Mucosa of stomach (tissue), 1 donor: ENCODE measurements around the gene NRROS.

Source experiments
- H3K27me3 ChIP-seq: one replicate; pipeline ENCODE4 v1.7.0; 2013; ENCODE audit warnings: mild to moderate bottlenecking, low read length; ENCODE audit not compliant: control insufficient read depth, insufficient read depth
- H3K36me3 ChIP-seq: one replicate; pipeline ENCODE4 v1.7.0; 2013; ENCODE audit warnings: low read length; ENCODE audit not compliant: control insufficient read depth, insufficient read depth
- H3K4me1 ChIP-seq: one replicate; pipeline ENCODE4 v1.7.0; 2013; ENCODE audit warnings: mild to moderate bottlenecking, low read length; ENCODE audit not compliant: control insufficient read depth, insufficient read depth
- H3K4me3 ChIP-seq: one replicate; pipeline ENCODE4 v1.7.0; 2013; ENCODE audit warnings: low read length
- H3K9ac ChIP-seq: one replicate; pipeline ENCODE4 v1.7.0; 2013; ENCODE audit warnings: mild to moderate bottlenecking, low read length, moderate library complexity
- H3K9me3 ChIP-seq: one replicate; pipeline ENCODE4 v1.7.0; 2013; ENCODE audit warnings: mild to moderate bottlenecking, low read length, moderate library complexity; ENCODE audit not compliant: control insufficient read depth
- donor health status: Pancreatic carcinoma.

The NRROS gene

DNA sequence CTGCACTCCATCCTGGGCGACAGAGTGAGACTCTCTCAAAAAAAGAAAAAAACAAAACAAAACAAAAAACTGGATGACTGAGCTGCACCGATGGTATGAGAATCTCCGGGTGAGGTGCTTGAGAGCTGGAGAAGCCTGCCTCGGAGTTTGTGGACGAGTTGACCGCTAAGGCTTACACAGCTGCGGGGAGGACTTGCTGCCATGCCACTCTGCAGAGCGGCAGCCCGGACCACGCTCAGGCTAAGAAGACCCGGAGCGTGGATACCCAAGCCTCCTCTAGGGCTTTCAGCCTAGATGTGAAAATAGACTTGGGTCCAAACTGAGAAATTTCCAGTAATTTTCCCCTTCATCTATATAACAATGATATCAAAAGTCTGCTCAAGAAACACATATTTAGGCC lies 16.0 kb downstream of the NRROS start:
- no peaks in the 10 kb centered on the region for H3K4me1 ChIP-seq
- no peak overlapping the region for H3K9ac ChIP-seq
- no peaks in the 10 kb centered on the region for H3K9me3 ChIP-seq
- peaks cover 2% of the 10 kb centered on the region for H3K27me3 ChIP-seq
- no peak overlapping the region for H3K4me3 ChIP-seq
- no peaks in the 10 kb centered on the region for H3K36me3 ChIP-seq

DNA sequence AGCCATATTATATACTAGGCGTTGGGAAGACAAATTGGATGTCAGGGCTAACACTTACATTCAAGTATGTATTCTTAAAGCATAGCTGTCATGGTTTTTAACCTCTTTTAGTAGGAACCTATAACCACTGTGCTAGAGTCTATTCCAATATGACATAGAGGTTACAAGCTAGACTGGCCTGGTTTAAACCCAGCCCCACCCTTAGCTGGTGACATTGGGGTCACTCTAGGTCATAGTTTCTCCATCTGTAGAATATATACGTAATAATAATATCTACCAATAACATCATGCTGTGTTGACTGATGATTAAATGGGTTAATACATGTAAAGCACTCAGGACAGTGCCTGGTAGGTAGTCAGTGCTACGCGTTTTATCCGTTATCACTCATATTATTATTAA lies 16.7 kb downstream of the NRROS start:
- Histone ChIP-seq H3K27me3 (peaks cover 6% of the 10 kb centered on the region), H3K4me3 (no peak overlapping the region), H3K9me3 (no peaks in the 10 kb centered on the region), H3K36me3 (no peaks in the 10 kb centered on the region), H3K9ac (no peak overlapping the region), H3K4me1 (no peaks in the 10 kb centered on the region)

DNA sequence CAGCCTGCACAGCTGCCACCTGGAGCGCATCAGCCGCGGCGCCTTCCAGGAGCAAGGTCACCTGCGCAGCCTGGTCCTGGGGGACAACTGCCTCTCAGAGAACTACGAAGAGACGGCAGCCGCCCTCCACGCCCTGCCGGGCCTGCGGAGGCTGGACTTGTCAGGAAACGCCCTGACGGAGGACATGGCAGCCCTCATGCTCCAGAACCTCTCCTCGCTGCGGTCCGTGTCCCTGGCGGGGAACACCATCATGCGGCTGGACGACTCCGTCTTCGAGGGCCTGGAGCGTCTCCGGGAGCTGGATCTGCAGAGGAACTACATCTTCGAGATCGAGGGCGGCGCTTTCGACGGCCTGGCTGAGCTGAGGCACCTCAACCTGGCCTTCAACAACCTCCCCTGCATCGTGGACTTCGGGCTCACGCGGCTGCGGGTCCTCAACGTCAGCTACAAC lies 20.4 kb downstream of the NRROS start:
- Histone ChIP-seq H3K4me1 (no peaks in the 10 kb centered on the region), H3K27me3 (peaks cover 6% of the 10 kb centered on the region), H3K9ac (no peak overlapping the region), H3K9me3 (no peaks in the 10 kb centered on the region), H3K36me3 (no peaks in the 10 kb centered on the region), H3K4me3 (no peak overlapping the region)

DNA sequence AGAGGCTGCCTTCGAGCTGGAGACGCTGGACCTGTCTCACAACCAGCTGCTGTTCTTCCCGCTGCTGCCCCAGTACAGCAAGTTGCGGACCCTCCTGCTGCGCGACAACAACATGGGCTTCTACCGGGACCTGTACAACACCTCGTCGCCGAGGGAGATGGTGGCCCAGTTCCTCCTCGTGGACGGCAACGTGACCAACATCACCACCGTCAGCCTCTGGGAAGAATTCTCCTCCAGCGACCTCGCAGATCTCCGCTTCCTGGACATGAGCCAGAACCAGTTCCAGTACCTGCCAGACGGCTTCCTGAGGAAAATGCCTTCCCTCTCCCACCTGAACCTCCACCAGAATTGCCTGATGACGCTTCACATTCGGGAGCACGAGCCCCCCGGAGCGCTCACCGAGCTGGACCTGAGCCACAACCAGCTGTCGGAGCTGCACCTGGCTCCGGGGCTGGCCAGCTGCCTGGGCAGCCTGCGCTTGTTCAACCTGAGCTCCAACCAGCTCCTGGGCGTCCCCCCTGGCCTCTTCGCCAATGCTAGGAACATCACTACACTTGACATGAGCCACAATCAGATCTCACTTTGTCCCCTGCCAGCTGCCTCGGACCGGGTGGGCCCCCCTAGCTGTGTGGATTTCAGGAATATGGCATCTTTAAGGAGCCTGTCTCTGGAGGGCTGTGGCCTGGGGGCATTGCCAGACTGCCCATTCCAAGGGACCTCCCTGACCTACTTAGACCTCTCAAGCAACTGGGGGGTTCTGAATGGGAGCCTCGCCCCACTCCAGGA lies 21.1 kb downstream of the NRROS start:
- Histone ChIP-seq H3K4me1 (no peaks in the 10 kb centered on the region), H3K4me3 (no peak overlapping the region), H3K36me3 (no peaks in the 10 kb centered on the region), H3K27me3 (peaks cover 6% of the 10 kb centered on the region), H3K9ac (no peak overlapping the region), H3K9me3 (no peaks in the 10 kb centered on the region)

DNA sequence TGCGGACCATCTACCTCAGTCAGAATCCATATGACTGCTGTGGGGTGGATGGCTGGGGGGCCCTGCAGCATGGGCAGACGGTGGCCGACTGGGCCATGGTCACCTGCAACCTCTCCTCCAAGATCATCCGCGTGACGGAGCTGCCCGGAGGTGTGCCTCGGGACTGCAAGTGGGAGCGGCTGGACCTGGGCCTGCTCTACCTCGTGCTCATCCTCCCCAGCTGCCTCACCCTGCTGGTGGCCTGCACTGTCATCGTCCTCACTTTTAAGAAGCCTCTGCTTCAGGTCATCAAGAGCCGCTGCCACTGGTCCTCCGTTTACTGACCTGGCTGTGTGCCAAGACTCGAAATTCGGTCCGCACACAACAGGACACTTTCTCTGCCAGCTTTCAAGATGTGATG lies 21.9 kb downstream of the NRROS start:
- Histone ChIP-seq H3K4me3 (no peak overlapping the region), H3K9me3 (no peaks in the 10 kb centered on the region), H3K9ac (no peak overlapping the region), H3K4me1 (no peaks in the 10 kb centered on the region), H3K36me3 (no peaks in the 10 kb centered on the region), H3K27me3 (peaks cover 6% of the 10 kb centered on the region)

DNA sequence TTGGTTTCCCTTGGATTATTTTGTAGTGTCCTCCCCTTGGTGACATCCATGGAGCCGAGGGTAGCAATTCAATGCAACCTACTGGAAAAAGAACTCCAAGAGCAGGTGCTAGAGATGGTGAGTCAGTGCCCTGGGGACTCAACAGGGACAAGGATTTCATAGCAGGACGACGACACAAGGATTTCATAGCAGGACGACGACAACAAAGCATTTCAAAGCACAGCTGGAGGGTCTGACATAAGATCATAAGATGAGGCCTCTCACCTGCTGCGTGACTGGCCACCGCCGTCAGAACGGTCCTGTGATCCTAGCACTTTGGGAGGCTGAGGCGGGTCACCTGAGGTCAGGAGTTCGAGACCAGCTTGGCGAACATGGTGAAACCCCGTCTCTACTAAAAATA lies 22.5 kb downstream of the NRROS start:
- peaks cover 6% of the 10 kb centered on the region for H3K27me3 ChIP-seq
- H3K4me1 ChIP-seq: no peaks in the 10 kb centered on the region
- no peak overlapping the region for H3K4me3 ChIP-seq
- H3K36me3 ChIP-seq: no peaks in the 10 kb centered on the region
- no peaks in the 10 kb centered on the region for H3K9me3 ChIP-seq
- no peak overlapping the region for H3K9ac ChIP-seq

DNA sequence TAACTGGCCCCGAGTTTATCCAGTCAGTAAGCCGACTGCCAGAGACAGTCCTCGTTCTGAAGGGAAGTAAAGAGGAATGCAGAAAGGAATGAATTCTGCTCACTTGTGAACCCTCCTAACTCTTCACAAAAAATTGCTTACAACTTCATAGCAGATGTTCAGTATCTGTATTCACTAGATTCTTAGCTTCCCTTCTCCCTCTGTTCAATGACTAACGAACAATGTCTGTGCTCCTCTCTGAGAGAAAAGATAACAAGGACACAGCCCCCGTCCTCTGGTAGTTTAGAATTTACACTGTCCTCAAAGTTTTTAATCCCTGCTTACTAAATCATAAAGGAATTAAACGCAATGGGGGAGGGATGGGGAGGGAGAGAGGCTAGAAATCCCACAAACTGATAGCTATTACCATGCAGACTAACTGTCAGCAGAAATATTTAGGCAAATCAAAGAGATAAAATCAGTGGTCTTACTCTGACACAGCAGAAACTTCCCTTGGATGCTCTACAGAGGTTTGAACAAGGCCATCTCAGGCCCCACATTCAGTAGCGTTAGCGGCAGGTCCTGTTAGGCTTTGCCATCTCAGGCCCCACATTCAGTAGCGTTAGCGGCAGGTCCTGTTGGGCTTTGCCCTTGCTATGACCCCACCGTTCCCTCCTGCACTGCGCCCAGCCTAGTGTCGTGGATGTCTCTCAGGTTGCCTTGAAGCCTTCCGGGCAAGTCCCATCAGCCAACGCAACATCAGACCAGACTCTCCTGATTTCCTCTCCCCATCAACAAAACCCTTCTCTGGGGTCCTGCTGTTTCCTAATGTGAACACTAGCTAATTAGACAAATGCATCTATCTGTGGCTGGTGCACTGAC lies 23.4 kb downstream of the NRROS start:
- H3K4me3 ChIP-seq: no peak overlapping the region
- H3K27me3 ChIP-seq: peaks cover 6% of the 10 kb centered on the region
- H3K9me3 ChIP-seq: no peaks in the 10 kb centered on the region
- no peak overlapping the region for H3K9ac ChIP-seq
- no peaks in the 10 kb centered on the region for H3K36me3 ChIP-seq
- H3K4me1 ChIP-seq: no peaks in the 10 kb centered on the region

DNA sequence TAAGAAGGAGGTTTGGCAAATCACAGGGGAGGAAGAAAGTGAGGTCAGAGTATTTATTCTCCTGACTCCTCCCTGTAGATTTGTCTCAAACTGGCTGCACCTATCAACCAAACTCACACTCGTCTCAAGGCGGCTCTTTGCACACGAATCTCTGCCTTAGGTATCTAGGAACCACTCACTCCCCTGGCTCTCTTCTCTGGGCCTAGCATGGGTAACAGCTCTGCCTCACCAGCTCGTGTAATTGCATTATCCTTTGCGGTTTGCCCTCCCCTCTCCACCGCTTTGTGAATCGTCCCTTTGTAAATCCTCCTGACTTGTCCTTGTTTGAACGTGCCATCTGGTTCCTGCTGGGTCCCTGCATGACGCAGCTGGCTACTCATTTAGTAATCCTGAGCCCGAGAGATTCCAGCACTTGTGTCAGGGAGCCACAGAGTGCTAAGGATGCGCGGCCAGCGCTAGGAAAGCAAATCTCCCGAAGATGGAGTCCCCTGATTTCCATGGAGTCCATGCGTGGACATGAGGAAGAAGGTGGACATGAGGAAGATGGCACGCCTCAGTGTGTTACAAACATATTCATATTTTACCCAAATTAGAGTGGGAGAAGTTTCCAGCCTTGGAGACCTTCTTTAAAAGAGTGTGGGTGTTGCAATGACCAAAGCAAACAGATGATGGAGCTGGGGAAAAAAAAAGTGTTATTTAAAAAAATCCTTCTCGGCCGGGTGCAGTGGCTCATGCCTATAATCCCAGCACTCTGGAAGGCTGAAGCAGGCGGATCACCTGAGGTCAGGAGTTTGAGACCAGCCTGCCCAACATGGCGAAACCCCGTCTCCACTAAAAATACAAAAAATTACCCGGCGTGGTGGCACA lies 26.7 kb downstream of the NRROS start:
- no peaks in the 10 kb centered on the region for H3K4me1 ChIP-seq
- H3K36me3 ChIP-seq: no peaks in the 10 kb centered on the region

DNA sequence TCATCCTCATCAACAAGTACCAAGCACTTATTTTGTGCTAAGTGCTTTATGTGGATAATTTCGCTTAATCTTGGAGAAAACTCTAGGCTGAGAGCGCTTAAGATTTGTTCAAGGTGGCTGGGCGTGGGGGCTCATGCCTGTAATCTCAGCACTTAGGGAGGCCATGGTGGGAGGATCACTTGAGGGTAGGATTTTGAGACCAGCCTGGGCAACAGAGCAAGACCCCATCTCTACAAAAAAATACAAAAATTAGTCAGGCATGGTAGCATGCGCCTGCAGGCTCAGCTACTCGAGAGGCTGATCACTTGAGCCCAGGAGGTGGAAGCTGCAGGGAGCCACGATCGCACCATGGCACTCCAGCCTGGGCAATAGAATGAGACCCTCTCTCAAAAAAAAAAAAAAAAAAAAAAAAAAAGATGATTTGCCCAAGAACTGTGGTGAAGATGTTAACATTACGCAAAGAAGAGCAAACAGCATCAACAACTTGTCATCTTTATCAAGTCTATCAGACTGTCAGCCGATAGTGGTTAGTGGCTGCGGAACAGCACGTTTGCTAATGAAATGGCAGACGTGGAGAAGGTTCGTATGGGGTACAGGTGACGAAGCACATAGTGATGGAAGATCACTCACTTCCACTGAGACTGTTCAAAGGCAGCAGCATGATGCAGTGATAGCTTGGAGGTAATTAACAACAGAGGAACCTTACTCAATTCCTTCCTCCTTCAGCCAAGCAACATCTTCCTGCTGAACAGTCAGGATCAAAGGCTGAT lies 27.7 kb downstream of the NRROS start:
- H3K4me1 ChIP-seq: no peaks in the 10 kb centered on the region
- no peak overlapping the region for H3K4me3 ChIP-seq
- H3K9ac ChIP-seq: no peak overlapping the region
- H3K36me3 ChIP-seq: no peaks in the 10 kb centered on the region
- no peaks in the 10 kb centered on the region for H3K27me3 ChIP-seq
- no peaks in the 10 kb centered on the region for H3K9me3 ChIP-seq

More for the DNA sequence above, 26.7 kb downstream of the NRROS start:
- no peak overlapping the region for H3K9ac ChIP-seq
- H3K9me3 ChIP-seq: no peaks in the 10 kb centered on the region
- H3K27me3 ChIP-seq: no peaks in the 10 kb centered on the region
- H3K4me3 ChIP-seq: no peak overlapping the region

DNA sequence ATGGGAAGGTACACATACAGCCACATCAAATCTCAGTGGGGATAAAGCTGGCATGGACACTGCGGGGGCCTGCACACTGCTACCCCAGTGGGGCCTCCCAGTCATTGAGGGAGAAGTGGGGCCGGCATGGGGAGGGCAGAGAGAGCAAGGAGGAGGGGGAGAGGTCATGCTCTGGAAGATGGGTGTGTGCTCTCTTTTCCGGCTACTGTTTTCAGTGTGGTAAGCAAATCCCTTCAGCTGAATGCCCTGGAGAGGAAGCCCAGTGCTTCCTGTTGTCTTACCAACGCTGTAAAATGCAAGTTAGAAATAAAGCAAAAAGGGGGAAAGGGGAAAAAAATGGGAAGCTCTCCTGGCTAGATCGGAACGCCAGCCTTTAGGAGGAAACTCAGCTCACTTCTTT lies 30.8 kb downstream of the NRROS start:
- H3K9ac ChIP-seq: no peak overlapping the region
- H3K27me3 ChIP-seq: no peaks in the 10 kb centered on the region
- no peaks in the 10 kb centered on the region for H3K9me3 ChIP-seq
- H3K36me3 ChIP-seq: no peaks in the 10 kb centered on the region
- H3K4me3 ChIP-seq: no peak overlapping the region
- H3K4me1 ChIP-seq: no peaks in the 10 kb centered on the region

DNA sequence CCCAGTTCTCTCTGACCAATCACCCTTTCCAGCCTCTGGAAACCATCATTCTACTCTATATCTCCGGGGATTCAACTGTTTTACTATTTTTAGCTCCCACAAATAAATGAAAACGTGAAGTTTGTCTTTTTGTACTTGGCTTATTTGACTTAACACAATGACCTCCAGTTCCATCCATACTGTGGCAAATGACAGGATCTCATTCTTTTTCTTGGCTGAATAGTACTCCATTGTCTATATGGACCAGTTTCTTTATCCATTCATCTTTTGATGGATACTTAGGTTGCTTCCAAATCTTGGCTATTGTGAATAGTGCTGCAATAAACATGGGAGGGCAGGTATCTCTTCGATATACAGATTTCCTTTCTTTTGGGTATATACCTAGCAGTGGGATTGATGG lies 34.1 kb downstream of the NRROS start:
- H3K36me3 ChIP-seq: no peaks in the 10 kb centered on the region
- no peak overlapping the region for H3K4me3 ChIP-seq
- no peaks in the 10 kb centered on the region for H3K9me3 ChIP-seq
- H3K9ac ChIP-seq: no peak overlapping the region
- H3K4me1 ChIP-seq: peaks cover 5% of the 10 kb centered on the region
- no peaks in the 10 kb centered on the region for H3K27me3 ChIP-seq
